ENCODE measurements around the gene NCAM2. TPM values are rescaled to one million over a fixed set of nuclear protein-coding genes. Genes with fewer than 3 reads are reported as not detected.

NCAM2 gene
- 5.5 and 17.2 TPM in 2 replicates for total RNA-seq

DNA sequence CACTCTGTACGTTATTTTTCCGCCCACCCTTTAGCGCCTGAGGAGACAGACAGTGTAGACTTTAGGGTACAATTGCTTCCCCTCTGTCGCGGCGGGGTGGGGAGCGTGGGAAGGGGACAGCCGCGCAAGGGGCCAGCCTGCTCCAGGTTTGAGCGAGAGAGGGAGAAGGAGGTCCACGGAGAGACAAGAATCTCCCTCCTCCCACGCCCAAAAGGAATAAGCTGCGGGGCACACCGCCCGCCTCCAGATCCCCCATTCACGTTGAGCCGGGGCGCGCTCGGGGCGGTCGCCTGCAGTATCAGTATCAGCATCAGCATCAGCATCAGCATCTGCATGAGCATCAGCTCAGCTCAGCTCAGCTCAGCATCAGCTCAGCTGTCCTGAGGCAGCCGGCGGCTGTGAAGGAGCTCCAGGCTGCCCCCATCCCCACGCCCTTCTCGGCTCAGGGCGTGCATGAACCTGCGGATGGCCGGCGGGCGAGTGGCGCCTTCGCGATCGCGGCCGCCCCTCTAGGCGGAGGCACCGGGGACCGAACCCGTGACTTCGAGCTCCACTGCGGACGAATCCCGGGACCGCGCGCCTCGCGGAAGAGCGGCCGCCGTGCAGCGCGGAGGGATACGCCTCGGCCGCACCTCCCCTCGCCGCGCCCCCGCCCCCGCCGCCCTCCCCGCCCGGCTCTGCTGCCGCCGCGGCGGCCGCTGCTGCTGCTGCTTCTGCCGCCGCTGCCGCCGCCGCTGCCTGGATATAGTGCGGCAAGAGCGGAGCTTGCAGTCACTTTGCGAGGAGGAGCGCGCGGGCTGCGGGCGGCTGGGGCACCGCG is at the start of gene NCAM2:
NCAM2 (plus strand) TSS at position 774 of the 820 bp plus-strand sequence.

All from aortic smooth muscle cell (primary cell).